GM12891 (cell line): ENCODE data around the gene PARD3.

ENCODE experiments used
- POLR2A ChIP-seq: IDR thresholded peaks from 2 replicates; pipeline ENCODE4 v1.6.1; 2011; ENCODE audit warnings: low read depth, low read length, control low read depth
- TAF1 ChIP-seq: IDR thresholded peaks from 2 replicates; pipeline ENCODE4 v1.6.1; 2011; ENCODE audit warnings: low read depth, low read length, control low read depth

- TF ChIP-seq TAF1 (no peak), POLR2A (no peak)
These were observed 225.8 kb downstream of the PARD3 start for GRCh38 chr10:34589275-34589674.
